ENCODE results near the gene RPAP2.
"Not testable (repeated sequence)": the region's sequence is repeated elsewhere in the genome, so short reads cannot be mapped to it uniquely, and the experiment has no call there.

The RPAP2 gene

GRCh38 chr1:92298573-92299476 lies at the start of gene RPAP2, which contains the start of gene GLMN:
Gene RPAP2 (plus strand): TSS chr1:92299059. CDS start chr1:92299074, 15 bp downstream.
Gene GLMN (minus strand): TSS chr1:92298987. CDS start chr1:92297999, 988 bp downstream.
- peak in 57 of 58 donors; percentile 46 to 91 (median 73) for DNase-seq

- DNase-seq: not testable (repeated sequence)
Measured at GRCh38 chr1:92254714-92255113, 44.1 kb upstream of the RPAP2 start.

GRCh38 chr1:92259350-92259749 lies 39.5 kb upstream of the RPAP2 start:
- DNase-seq: no peak

GRCh38 chr1:92262516-92262915 lies 36.3 kb upstream of the RPAP2 start:
- no peak for DNase-seq

GRCh38 chr1:92273039-92273438 lies 25.8 kb upstream of the RPAP2 start:
- DNase-seq: peak in 4 of 58 donors; percentile 1 to 38 (median 16)

GRCh38 chr1:92274939-92275338 lies 23.9 kb upstream of the RPAP2 start:
- no peak for DNase-seq

- DNase-seq: no peak
Measured at GRCh38 chr1:92276082-92276481, 22.8 kb upstream of the RPAP2 start.

- no peak for DNase-seq
Measured at GRCh38 chr1:92277105-92277723, 21.6 kb upstream of the RPAP2 start.

- not testable (repeated sequence) for DNase-seq
Measured at GRCh38 chr1:92279781-92280180, 19.1 kb upstream of the RPAP2 start.

GRCh38 chr1:92281411-92281810 lies 17.4 kb upstream of the RPAP2 start:
- DNase-seq: not testable (repeated sequence)

GRCh38 chr1:92291372-92291999 lies 7.4 kb upstream of the RPAP2 start:
- DNase-seq: peak in 7 of 58 donors; percentile 2 to 41 (median 9)

GRCh38 chr1:92298213-92298572 lies 666 bp upstream of the RPAP2 start:
- no peak for DNase-seq

- no peak for DNase-seq
Measured at GRCh38 chr1:92299477-92300150, 755 bp downstream of the RPAP2 start.

- no peak for DNase-seq
Measured at GRCh38 chr1:92301021-92301420, 2.2 kb downstream of the RPAP2 start.

GRCh38 chr1:92306020-92306419 lies 7.2 kb downstream of the RPAP2 start:
- no peak for DNase-seq

GRCh38 chr1:92307980-92308379 lies 9.1 kb downstream of the RPAP2 start:
- DNase-seq: no peak

GRCh38 chr1:92310185-92310597 lies 11.3 kb downstream of the RPAP2 start:
- no peak for DNase-seq

- no peak for DNase-seq
Measured at GRCh38 chr1:92314024-92314423, 15.2 kb downstream of the RPAP2 start.

- DNase-seq: no peak
Measured at GRCh38 chr1:92315766-92316599, 17.1 kb downstream of the RPAP2 start.

- DNase-seq: no peak
Measured at GRCh38 chr1:92317836-92318493, 19.1 kb downstream of the RPAP2 start.
